Astrocyte of the cerebellum (primary cell): ENCODE results near the gene SATB1.

Experiments used
- DNase-seq: peaks from one replicate; pipeline ENCODE4 v3.0.0-alpha.2; 2011; ENCODE audit warnings: low read depth
- H3K4me3 ChIP-seq: 2 replicates; pipeline ENCODE4 v1.5.1; 2011; ENCODE audit warnings: mild to moderate bottlenecking, low read depth, low read length, moderate library complexity
- CTCF ChIP-seq: IDR thresholded peaks from 2 replicates; pipeline ENCODE4 v1.5.1; 2012; ENCODE audit warnings: low read length, low read depth, moderate library complexity, mild to moderate bottlenecking; ENCODE audit errors: missing control alignments
- in situ Hi-C: cut with HindIII; loops from 2 replicates; pipeline ENCODE4 v1.10.0; 2017; ENCODE audit warnings: low sequenced_read_pairs

The SATB1 gene

GRCh38 chr3:18355832-18356231, 69.3 kb downstream of the SATB1 start:
- in situ Hi-C loops = no loop called here
- no peak for TF ChIP-seq CTCF
- no peak overlapping the region for H3K4me3 ChIP-seq
- DNase-seq = no peak

- H3K4me3 ChIP-seq = no peak overlapping the region
- no peak for DNase-seq
- no peak for TF ChIP-seq CTCF
- in situ Hi-C loops = no loop called here
These were observed 70.4 kb downstream of the SATB1 start for GRCh38 chr3:18354701-18355100.

GRCh38 chr3:18351823-18352744, 73.1 kb downstream of the SATB1 start:
- no peak for DNase-seq
- H3K4me3 ChIP-seq = no peak overlapping the region
- in situ Hi-C loops = no loop called here
- no peak for TF ChIP-seq CTCF

- in situ Hi-C loops = no loop called here
- no peak overlapping the region for H3K4me3 ChIP-seq
- DNase-seq = no peak
- no peak for TF ChIP-seq CTCF
These were observed 74.0 kb downstream of the SATB1 start for GRCh38 chr3:18351069-18351628.

- TF ChIP-seq CTCF = no peak
- H3K4me3 ChIP-seq = no peak overlapping the region
- in situ Hi-C loops = no loop called here
- no peak for DNase-seq
These were observed 75.8 kb downstream of the SATB1 start for GRCh38 chr3:18349197-18349798.

- no peak overlapping the region for H3K4me3 ChIP-seq
- no peak for DNase-seq
- TF ChIP-seq CTCF = no peak
- in situ Hi-C loops = no loop called here
These were observed 79.0 kb downstream of the SATB1 start for GRCh38 chr3:18346097-18346496.
